ENCODE data around the gene GUSB.

The GUSB gene

GRCh38 chr7:65938336-65938895 lies 43.6 kb downstream of the GUSB start:
- no peak overlapping the region for H3K4me2 ChIP-seq (ENCODE audit: insufficient read depth, low read length)
- no peak for DNase-seq
- H3K9ac ChIP-seq (ENCODE audit: low read depth, low read length) = no peak overlapping the region
- peaks cover 65% of the 10 kb centered on the region for H3K79me2 ChIP-seq (ENCODE audit: insufficient read depth, low read length)
- no peaks in the 10 kb centered on the region for H3K4me1 ChIP-seq (ENCODE audit: insufficient read depth, low read length)
- H3K36me3 ChIP-seq (ENCODE audit: insufficient read depth, low read length) = peaks cover 22% of the 10 kb centered on the region; the same call in 1 of the 2 replicates
- no peak overlapping the region for H3K27ac ChIP-seq (ENCODE audit: low read length)
- no peaks in the 10 kb centered on the region for H3K9me3 ChIP-seq (ENCODE audit: insufficient read depth, low read length, severe bottlenecking)
- TF ChIP-seq EZH2 (IDR thresholded peaks at IDR 0.05; ENCODE audit: borderline replicate concordance, low read depth, low read length, severe bottlenecking) = no peak
- no peak for TF ChIP-seq CTCF (IDR thresholded peaks at IDR 0.05; ENCODE audit: borderline replicate concordance, extremely low read depth, low read length, poor library complexity, severe bottlenecking)
- H3K27me3 ChIP-seq (ENCODE audit: insufficient read depth, low read length, poor library complexity) = no peaks in the 10 kb centered on the region
- no peak for ATAC-seq (ENCODE audit: insufficient read depth, low read depth)
- H3K4me3 ChIP-seq (ENCODE audit: low read depth in 1 of 2, low read length in 2 of 2) = no peak overlapping the region
- peaks cover 10% of the 10 kb centered on the region; the same call in 1 of the 2 replicates for H4K20me1 ChIP-seq (ENCODE audit: insufficient read depth, low read length)
- no peak overlapping the region for H2AFZ ChIP-seq (ENCODE audit: low read depth, low read length)

- Histone ChIP-seq H2AFZ (ENCODE audit: low read depth, low read length) (no peak overlapping the region), H3K9me3 (ENCODE audit: insufficient read depth, low read length, severe bottlenecking) (no peaks in the 10 kb centered on the region), H4K20me1 (ENCODE audit: insufficient read depth, low read length) (peaks cover 10% of the 10 kb centered on the region; the same call in 1 of the 2 replicates), H3K4me1 (ENCODE audit: insufficient read depth, low read length) (no peaks in the 10 kb centered on the region), H3K27ac (ENCODE audit: low read length) (no peak overlapping the region), H3K79me2 (ENCODE audit: insufficient read depth, low read length) (peaks cover 75% of the 10 kb centered on the region), H3K4me2 (ENCODE audit: insufficient read depth, low read length) (no peak overlapping the region), H3K9ac (ENCODE audit: low read depth, low read length) (no peak overlapping the region), H3K36me3 (ENCODE audit: insufficient read depth, low read length) (peaks cover 22% of the 10 kb centered on the region; the same call in 1 of the 2 replicates), H3K4me3 (ENCODE audit: low read depth in 1 of 2, low read length in 2 of 2) (no peak overlapping the region), H3K27me3 (ENCODE audit: insufficient read depth, low read length, poor library complexity) (no peaks in the 10 kb centered on the region)
- ATAC-seq (ENCODE audit: insufficient read depth, low read depth) (no peak), DNase-seq (no peak)
- TF ChIP-seq EZH2 (IDR thresholded peaks at IDR 0.05; ENCODE audit: borderline replicate concordance, low read depth, low read length, severe bottlenecking) (no peak), CTCF (IDR thresholded peaks at IDR 0.05; ENCODE audit: borderline replicate concordance, extremely low read depth, low read length, poor library complexity, severe bottlenecking) (no peak)
Measured at GRCh38 chr7:65937296-65937695, 44.7 kb downstream of the GUSB start.

- no peaks in the 10 kb centered on the region for H3K9me3 ChIP-seq (ENCODE audit: insufficient read depth, low read length, severe bottlenecking)
- no peak overlapping the region for H3K4me2 ChIP-seq (ENCODE audit: insufficient read depth, low read length)
- no peak overlapping the region for H3K27ac ChIP-seq (ENCODE audit: low read length)
- H2AFZ ChIP-seq (ENCODE audit: low read depth, low read length) = no peak overlapping the region
- DNase-seq (no peak), ATAC-seq (ENCODE audit: insufficient read depth, low read depth) (no peak)
- H3K4me3 ChIP-seq (ENCODE audit: low read depth in 1 of 2, low read length in 2 of 2) = no peak overlapping the region
- no peak overlapping the region for H3K9ac ChIP-seq (ENCODE audit: low read depth, low read length)
- H3K79me2 ChIP-seq (ENCODE audit: insufficient read depth, low read length) = peaks cover 90% of the 10 kb centered on the region
- H3K4me1 ChIP-seq (ENCODE audit: insufficient read depth, low read length) = no peaks in the 10 kb centered on the region
- H3K27me3 ChIP-seq (ENCODE audit: insufficient read depth, low read length, poor library complexity) = no peaks in the 10 kb centered on the region
- peaks cover 18% of the 10 kb centered on the region; the same call in 1 of the 2 replicates for H4K20me1 ChIP-seq (ENCODE audit: insufficient read depth, low read length)
- TF ChIP-seq EZH2 (IDR thresholded peaks at IDR 0.05; ENCODE audit: borderline replicate concordance, low read depth, low read length, severe bottlenecking) (no peak), CTCF (IDR thresholded peaks at IDR 0.05; ENCODE audit: borderline replicate concordance, extremely low read depth, low read length, poor library complexity, severe bottlenecking) (no peak)
- no peaks in the 10 kb centered on the region for H3K36me3 ChIP-seq (ENCODE audit: insufficient read depth, low read length)
Measured at GRCh38 chr7:65931685-65932084, 50.3 kb downstream of the GUSB start.
